Loucy (cell line): ENCODE results near the gene ZSWIM4.

Experiments
- EZH2phosphoT487 ChIP-seq: fragments of 200-600 bp; IDR thresholded peaks from 2 replicates; pipeline ENCODE4 v1.6.1; 2018; ENCODE audit warnings: antibody characterized with exemption, mild to moderate bottlenecking, moderate library complexity, borderline replicate concordance
- TF ChIP-seq, protein P1 (sequence below): fragments of 200-600 bp; sonication (generic); conservative IDR thresholded peaks from 2 replicates; pipeline ENCODE4 v1.5.1; 2014; ENCODE audit warnings: mild to moderate bottlenecking, antibody characterized with exemption, low read length

DNA sequence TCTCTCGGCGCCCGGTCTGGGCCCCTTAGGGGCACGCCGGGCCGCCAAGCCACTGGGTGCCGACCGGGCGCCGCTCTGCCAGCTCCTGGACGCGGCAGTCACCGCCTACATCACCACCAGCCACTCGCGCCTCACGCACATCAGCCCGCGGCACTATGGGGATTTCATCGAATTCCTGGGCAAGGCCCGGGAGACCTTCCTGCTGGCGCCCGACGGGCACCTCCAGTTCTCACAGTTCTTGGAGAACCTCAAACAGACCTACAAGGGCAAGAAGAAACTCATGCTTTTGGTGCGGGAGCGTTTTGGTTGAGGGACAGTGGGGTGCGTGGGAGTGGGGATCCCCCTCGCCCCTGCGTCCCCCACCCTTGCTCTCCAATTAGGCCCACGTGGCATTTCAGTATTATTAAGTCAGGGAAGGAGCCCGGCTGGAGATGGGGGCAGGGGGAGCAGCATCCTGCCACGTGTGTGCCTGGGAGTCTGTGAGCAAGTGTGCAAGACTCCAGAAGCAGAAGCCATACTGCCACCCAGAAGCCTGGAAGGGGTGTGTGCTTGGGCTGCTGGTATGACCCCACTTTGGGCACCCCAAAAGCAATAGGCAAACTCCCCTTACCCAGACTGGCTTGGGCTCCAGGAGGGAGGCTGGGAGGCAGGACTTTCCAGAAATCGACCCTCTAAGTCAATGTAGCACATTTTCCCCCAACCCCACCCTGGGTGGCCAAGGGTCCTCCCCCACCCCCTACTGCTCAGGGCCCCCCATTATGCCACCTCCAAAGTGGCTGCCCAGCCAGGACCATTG, 35.7 kb downstream of the ZSWIM4 start:
- TF ChIP-seq, protein P1, sequence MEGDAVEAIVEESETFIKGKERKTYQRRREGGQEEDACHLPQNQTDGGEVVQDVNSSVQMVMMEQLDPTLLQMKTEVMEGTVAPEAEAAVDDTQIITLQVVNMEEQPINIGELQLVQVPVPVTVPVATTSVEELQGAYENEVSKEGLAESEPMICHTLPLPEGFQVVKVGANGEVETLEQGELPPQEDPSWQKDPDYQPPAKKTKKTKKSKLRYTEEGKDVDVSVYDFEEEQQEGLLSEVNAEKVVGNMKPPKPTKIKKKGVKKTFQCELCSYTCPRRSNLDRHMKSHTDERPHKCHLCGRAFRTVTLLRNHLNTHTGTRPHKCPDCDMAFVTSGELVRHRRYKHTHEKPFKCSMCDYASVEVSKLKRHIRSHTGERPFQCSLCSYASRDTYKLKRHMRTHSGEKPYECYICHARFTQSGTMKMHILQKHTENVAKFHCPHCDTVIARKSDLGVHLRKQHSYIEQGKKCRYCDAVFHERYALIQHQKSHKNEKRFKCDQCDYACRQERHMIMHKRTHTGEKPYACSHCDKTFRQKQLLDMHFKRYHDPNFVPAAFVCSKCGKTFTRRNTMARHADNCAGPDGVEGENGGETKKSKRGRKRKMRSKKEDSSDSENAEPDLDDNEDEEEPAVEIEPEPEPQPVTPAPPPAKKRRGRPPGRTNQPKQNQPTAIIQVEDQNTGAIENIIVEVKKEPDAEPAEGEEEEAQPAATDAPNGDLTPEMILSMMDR = no peak
- TF ChIP-seq EZH2phosphoT487 = no peak
